ACHN (cell line): Measurements from ENCODE around the gene SCFD2.
"Not testable (repeated sequence)": the region's sequence is repeated elsewhere in the genome, so short reads cannot be mapped to it uniquely, and the experiment has no call there.

ENCODE experiments used
- DNase-seq: peaks from one replicate; pipeline ENCODE4 v3.0.0-alpha.2; 2015
- in situ Hi-C: cut with HindIII; loops from 2 replicates; pipeline ENCODE4 v1.10.0; 2017; ENCODE audit warnings: low sequenced_read_pairs, low pct_ligation_motif_present, low pct_unique_long_range_greater_than_20kb

SCFD2 gene

DNA sequence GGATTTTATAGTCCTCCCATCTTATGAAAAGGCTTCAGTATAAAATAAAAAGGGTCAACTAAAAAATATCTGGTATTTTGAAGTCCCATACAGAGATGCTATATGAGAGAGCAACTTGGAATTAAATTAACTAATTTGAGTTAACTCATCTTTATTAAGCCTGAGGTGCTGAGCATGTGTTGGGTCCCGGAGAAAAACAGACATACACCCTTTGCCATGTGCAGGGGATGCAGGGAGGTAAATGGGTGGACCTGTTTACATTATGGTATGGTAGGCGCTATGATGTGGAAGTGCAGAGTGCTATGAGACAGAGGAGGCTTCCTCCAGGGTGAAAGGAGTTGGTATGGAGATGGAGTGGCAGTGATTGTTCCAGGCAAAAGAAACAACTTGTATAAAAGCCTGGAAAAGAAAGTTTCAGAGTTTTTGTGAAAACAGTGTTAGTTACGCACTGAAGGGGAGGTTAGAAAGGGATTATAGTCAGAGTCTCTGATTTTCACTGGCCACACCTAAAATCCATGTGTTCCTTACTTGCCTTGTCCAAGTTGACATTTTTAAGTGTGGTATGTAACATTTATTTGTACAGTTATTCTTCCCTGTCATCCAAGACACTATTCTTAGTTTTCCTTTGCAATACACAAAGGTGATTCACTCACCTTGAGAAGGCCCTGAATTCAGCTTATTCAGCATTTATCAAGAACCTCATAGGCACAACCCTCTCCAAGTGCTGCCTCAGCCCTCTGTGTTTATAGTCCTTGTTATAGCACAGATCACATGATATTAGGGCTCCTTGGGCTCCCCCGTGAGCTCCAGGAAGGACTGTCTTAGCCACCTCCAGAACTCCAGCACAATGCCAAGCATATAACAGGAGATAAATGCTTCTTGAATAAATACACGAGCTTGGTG, 351.7 kb downstream of the SCFD2 start:
- DNase-seq, result no peak
- in situ Hi-C loops, result no loop called here

DNA sequence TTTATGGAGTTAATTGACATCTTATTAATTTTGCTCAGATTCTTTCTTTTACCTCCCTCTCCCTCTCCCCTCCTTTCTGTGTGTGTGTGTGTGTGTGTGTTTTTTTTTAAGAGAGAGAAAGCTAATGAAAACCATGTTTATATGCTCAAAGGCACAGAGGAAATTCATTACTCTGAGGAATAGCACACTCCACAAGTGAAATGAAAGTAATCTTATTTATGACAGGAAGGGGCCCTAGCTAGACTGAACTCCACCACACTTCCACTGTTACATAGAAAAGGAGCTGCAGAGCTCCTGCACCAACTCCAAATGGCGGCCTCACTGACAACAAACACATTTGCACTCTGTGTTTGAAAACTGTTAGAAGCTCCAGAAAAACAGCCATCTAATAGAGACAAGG, 353.1 kb downstream of the SCFD2 start:
- in situ Hi-C loops, result no loop called here
- DNase-seq, result no peak

DNA sequence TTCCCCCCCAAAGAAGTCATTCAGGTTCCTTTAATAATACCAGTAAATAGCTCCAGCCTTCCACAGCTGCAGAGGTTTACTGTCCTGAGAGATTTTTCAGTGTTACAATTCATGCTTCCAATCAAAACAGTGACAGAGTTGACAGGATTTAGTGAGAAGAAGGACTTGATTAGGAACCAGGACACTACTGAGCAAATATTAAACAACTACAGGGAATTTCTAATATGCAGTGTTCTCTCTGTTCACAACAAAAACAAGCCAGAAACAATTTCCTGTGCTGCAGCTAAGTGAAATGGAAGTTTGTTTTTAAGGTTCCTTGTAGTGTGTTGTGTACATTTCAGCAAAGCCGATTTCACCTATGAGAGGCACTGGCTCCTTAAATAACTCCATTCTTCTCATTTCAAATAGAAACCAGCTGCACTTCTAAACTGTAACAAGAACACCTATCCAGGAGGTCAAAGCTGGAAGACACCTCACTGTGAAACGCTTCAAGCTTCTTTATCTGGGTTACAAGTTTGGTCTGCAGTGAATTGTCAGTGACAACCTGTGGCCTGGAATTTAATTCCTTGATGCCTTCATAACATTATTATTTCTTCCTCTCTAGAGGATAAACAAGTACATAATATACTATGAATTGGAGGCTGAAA, 354.5 kb downstream of the SCFD2 start:
- in situ Hi-C loops, result no loop called here
- no peak for DNase-seq

DNA sequence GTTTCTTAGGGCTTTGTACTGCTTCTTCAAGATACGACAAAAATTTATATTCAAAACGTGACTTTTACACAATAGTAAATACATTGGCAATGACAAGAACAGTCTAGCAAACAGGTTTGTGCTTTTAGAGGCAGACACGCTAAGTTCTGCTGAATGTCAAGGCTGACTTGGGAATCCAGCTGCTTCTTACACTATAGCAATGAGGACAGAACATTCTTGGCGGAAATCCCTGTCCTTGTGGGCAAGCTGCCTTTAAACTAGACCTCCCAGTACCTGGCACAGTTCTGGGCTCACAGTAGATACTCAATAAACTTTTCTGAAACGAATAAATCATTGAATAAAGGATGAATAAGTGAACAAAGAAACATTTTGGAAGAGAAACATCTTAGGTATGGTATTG, 355.5 kb downstream of the SCFD2 start:
- no peak for DNase-seq
- in situ Hi-C loops, result no loop called here

DNA sequence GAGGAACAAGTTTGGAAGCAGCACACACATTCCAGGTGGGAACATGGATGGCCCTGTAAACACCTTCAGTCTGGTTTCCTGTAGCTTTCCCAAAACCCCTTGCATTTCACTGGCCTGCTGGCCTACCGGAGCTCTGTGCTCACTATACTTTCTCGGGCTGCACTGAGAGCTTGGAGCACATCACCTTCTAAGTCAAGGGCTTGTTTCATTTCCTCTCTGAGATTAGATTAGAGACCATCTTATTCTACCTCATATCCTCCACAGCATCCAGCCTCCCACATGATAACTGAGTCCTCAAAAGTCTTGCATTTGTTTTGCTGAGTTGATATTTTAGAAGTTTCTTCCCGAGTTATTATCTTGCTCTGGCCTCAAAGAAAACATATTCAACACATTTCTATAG, 356.0 kb downstream of the SCFD2 start:
- in situ Hi-C loops, result no loop called here
- no peak for DNase-seq

DNA sequence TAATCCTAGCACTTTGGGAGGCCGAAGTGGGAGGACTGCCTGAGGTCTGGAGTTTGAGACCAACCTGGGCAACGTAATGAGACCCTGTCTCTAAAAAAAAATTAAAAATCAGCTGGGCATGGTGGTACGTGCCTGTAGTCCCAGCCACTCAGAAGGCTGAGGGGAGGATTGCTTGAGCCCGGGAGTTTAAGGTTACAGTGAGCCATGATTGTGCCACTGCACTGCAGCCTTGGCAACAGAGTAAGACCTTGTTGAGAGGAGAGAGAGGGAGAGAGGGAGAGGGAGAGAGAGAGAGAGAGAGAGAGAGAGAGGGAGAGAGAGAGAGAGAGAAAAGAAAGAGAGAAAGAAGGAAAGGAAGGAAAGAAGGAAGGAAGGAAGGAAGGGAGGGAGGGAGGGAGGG, 358.8 kb downstream of the SCFD2 start:
- no peak for DNase-seq
- in situ Hi-C loops, result no loop called here

DNA sequence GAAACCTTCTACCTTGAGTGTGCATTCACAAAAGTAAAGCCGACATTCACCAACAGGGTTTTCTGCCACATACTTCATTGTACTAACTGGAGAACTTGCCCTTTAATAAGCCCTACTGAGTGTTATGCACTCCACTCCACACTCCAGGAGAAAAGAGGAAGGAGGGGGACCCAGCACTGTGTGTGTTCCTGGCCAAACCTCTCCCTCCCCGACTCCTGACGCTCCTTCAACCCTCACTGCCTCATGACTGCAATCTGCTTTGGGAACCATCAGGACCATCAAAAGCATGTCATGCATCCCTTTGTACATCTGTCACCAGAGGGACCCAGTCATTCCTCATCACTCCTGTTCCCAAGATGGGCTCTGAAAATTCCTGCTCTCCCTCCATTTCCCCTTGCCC, 360.1 kb downstream of the SCFD2 start:
- in situ Hi-C loops, result no loop called here
- DNase-seq, result no peak

DNA sequence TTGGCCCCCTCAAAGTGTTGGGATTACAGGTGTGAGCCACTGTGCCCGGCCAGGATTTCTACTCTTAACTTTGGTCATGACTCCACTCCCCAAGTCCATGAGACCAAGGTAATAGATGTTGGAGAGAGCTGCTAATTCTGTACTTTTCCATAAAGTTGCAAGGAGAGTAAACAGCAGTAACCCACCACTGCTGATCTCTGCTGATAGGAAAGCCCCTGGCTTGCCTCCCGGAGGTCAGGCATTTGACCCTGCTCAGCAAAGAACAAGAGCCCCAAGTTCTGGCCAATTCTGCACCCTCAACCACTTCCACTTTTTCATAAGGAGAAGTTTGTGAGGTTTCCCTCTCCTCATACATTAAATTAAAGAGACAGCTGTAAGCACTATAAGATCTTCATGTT, 360.7 kb downstream of the SCFD2 start:
- no peak for DNase-seq
- in situ Hi-C loops, result no loop called here

DNA sequence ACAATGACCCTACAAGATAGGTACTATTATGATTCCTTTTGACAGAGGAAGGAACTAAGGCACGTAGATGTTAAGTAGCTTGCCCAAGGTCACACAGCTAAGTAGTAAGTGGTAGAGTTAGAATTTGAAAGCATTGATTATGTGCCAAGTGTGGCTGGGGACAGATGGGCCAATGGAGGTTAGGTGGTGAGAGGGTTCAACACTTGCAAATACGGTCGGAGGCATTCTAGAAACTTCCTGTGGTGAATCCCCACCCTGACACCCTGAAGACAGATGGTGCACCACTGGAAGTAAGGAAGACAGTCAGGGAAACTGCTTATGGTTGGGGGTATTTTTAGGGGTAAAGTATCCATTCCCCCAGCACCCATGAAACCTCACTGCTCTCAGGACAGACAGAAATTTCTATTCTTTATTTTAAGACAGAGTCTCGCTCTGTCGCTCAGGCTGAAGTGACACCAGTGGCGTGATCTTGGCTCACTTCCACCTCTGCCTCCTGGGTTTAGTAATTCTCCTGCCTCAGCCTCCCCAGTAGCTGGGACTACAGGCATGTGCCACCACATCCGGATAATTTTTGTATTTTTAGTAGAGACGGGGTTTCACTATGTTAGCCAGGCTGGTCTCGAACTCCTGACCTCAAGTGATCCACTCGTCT, 361.2 kb downstream of the SCFD2 start:
- in situ Hi-C loops, result no loop called here
- no peak for DNase-seq

DNA sequence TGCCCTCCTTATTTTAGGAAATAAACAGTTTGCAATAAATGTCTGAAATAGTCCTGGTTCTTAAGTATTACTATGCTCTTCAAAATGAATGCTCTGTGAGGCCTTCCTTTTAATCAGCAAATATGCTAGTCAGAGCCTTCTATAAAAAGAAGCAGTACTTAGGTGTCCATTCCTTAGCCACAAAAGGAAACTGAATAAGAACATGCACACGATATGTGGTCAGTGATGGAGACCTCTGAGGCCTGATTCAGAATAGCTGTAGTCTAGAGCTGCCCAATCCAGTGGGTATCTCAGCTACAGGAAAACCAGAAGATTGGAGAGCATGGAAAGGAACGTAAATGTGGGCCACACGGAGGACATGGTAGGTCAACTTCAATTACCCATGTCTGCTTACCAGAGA, 361.9 kb downstream of the SCFD2 start:
- in situ Hi-C loops, result no loop called here
- DNase-seq, result no peak

DNA sequence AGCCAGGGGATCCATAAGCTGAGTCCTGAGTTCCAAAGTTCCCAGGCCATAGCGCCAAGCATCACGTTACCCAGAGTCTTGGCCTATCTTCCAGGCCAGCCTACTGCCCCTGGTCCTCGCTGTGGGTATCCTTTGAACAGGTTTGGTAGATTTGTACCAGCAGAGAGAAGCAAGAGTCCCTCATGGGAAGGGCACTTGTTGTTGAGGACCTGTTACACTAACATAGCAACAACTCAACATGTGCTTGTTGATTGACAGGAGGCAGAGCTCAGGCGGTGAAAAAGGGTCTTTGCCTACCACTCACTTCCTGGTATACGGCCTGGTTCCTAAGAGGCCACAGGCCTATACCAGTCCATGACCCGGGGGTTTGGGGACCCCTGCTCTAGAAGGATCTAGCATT, 365.3 kb downstream of the SCFD2 start:
- in situ Hi-C loops, result no loop called here
- no peak for DNase-seq

DNA sequence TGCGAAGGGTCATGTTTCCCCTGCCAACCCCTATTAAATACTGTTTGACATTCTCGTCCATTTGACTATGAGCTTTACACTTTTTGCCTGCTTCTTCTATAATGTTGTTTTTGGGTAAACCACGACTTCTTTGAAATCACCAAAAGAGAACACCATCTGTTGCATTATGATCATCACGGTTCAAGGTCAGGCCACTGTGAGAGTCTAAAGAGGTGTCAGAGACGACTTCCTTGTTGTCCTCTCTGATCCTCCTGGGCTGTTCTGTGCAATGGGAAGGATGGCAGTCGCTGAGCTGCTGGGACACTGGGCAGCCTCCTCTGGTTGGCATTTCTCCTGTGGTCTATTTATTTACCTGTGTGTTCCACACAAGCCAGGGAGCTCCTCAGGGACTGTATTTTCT, 366.2 kb downstream of the SCFD2 start:
- in situ Hi-C loops, result no loop called here
- DNase-seq, result no peak

DNA sequence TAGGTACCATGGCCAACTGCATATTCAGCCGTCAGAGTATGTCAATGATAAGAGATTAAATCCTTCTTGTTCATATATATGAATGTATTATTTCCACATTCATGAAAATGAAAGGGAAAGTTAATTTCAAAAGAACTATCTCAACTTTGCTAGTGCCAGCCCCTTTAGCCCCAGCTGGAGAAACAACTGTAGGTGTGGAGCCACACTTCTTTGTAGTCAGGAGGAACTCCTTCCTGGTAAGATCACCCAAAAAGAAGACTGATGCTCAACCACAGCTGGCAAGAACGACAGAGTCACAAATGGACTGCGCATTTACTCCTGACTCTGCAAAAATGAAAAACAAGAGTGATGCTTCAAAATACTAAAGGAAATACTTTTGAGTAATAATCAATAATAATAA, 367.4 kb downstream of the SCFD2 start:
- DNase-seq, result no peak
- in situ Hi-C loops, result no loop called here

DNA sequence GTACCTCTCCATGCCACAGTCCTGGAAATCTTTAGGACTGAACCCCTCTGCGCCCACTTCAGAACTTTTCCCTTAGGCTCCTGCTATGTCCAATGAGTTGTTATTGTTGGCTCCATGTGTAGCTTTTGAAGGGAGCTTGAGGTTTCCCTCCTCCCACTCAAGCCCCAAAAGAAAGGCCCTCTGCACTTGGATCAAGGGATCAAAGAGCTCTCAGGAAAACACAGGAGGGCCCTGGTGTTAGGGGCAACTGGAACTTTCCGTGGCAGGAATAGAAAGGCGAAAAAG, 368.8 kb downstream of the SCFD2 start:
- in situ Hi-C loops, result no loop called here
- no peak for DNase-seq

DNA sequence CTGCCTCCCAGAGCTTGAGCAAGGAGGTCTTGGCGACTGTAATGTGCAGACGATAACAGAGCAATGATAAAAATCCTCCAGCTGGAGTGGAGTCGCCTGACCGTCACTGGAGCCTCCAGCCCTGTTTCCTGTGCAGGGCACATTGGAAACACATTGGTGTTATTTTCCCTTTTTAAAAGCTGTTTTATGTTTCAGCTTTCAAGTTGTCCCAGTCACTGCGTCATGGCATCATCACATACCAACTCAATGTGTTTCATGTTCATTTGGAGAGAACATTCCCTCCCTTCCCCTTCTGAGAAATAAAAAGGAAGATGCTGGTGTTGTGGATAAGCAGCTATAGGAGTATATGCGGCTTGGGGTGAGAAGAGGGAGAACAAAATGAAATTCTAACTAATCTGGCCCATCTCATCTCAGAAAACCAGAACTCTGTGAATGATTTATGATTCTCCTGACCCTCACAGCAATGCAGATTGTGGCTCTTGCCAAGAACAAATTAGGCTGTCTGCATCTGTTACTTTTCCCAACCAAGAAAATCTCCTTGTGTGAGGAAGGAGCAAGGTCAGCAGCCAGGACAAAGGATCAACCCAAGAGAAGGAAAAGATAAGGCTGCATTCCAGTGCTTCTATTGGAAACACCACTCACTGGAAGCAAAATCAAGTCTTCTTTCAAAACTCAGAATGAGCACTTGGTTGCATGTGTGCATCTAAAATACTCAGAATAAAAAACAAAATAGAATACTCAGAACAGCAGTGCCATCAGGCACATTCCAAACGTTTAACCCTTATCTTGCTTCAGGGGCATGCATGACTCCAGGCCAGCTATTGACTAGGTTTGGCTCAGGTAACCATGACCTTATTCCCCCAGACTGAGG, 369.4 kb downstream of the SCFD2 start:
- in situ Hi-C loops, result no loop called here
- DNase-seq, result no peak

DNA sequence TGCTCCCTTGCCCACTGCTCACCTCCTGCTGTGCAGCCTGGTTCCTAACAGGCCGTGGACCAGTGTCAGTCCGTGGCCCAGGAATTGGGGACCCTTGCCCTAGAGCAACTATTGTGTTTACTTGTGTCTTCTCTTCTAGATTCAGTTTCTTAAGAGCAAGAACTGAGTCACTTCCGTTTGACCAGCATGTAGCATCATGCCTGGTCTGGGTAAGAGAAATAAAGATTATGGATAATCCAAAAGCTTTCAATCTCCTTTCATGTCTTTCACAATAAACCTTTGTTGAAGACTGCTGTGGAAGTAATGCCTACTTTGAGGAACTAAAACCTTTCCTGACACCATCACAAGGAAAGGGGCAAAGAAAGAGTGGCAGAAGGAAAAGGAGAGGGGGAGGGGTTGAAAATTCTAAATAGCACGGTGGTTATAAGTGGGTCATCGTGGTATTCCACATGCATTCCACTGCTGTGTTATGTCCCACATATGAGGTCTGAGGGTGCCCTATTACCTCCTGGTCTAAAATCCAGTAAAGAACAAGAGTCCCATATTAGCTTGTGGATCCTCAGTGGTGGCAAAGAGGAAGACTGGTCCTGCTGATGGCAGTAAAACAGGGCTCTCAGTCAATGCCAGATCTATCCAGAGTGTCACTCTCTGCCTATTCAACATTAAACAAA, 370.4 kb downstream of the SCFD2 start:
- DNase-seq, result no peak
- in situ Hi-C loops, result no loop called here

DNA sequence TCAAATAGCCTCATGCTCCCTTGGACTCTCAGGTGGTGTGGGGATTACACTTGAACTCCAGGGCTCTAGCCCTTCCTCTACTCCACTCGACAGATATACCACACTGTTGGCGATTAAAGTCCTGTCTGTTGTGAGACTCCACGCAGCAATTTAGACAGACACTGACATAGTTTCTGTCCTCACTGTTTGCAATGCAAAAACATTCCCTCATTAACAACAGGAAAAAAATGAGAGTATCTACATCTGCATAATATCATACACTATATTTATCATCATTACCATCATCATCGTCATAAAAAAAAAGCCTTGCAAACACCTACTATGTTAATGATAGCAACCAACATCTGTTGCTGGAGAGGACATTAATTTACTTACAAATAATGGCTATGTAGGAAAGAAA, 371.3 kb downstream of the SCFD2 start:
- no peak for DNase-seq
- in situ Hi-C loops, result no loop called here

DNA sequence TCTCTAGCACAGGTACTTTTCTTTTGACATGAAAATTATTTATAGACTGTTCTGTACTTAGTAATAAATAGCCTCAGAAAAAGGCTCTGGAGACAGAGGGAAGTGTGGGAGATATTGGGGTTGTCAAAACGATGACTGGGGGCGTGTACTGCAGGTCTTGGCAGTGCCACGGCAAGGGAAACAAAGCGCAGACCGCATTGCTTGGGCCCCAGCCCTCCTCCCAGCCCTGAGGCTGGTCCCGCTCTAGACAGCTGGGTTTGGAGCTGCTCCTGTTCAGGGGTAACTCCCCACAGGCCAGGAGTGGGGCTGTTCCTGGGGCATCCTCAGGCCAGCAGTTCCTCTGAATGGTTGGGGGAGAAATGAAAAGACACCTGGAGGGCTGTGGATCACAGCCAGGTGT, 372.1 kb downstream of the SCFD2 start:
- in situ Hi-C loops, result no loop called here
- no peak for DNase-seq

DNA sequence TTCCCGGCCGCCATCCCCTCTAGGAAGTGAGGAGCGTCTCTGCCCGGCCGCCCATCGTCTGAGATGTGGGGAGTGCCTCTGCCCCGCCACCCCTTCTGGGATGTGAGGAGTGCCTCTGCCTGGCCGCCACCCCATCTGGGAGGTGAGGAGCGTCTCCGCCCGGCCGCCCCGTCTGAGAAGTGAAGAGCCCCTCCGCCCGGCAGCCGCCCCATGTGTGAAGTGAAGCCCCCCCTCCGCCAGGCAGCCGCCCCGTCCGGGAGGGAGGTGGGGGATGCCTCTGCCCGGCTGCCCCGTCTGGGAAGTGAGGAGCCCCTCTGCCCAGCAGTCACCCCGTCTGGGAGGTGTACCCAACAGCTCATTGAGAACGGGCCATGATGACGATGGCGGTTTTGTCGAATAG, 373.3 kb downstream of the SCFD2 start:
- in situ Hi-C loops, result not testable (repeated sequence)

More for the DNA sequence above, 373.3 kb downstream of the SCFD2 start:
- not testable (repeated sequence) for DNase-seq
